ENCODE results near the gene DNAH10.

DNAH10 gene

DNA sequence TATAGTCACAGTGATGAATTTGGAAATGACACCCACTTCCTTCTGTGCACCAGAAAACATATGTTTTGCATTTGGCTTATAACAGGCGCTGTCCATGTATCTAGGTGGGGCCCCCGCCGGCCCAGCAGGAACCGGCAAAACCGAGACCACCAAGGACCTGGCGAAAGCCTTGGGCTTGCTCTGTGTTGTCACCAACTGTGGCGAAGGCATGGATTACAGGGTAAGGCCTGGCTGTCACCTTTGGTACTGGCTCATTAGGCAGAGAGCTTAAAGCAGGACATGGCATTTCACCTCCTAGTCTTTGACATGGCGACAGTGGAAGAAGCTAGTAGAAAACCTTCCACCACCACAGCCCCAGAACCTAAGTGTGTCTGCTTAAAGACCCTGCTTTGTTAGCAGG lies 85.8 kb downstream of the DNAH10 start:
- DNase-seq = no peak

DNA sequence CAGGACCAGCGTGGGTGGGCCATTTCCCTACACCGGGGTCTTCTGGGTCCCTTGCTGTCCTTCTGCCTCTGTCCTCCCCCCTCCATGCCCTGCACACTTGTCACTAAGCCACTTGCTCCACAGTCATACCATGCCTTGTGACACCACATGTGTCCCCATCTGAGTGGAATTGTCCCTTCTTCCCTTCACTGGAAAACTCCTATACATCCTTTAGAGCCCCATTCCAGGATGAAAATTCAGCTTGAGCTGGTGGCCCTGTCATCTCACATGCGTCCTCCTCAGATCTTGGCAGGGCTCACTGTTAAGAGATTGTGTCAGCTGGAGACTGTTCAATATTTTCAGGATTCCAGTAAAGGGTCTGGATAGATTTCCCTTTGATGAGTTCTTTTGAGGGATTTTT lies 87.4 kb downstream of the DNAH10 start:
- DNase-seq = no peak

DNA sequence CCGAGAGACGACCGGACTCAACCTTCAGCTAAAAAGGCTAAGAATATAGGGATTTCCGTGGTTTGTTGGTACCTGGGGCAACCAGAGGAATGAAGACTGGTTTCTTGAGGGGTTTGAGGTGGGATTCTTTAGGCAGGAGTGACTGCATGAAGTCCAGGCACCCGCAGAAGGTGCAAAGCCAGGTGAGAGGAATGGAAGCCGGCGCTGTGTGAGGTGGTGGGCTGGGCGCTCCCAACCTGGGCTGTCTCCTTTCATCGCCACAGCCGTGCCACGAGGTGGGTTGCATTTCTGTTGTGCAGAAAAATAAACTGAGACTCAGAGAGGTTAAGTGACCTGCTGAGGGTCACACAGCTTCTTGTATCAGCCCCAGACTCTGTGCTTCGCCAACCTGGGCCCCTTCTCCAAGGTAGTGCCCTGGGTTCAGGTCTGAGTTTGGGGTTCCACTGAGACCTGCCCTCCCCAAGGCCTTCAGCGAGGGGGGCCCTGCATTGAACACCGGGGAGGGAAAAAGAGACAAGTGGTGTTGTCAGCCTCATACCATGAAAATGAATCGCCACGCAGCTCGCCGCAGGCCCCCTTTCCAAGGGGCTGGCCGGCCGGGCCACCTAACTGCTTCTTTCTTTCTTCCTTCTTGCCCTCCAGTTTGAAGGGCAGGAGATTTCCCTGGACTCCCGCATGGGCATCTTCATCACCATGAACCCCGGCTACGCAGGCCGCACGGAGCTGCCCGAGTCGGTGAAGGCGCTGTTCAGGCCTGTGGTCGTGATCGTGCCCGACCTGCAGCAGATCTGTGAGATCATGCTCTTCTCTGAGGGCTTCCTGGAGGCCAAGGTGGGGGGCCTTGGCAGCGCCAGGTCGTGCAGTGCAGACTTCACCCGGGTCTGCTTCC lies 88.4 kb downstream of the DNAH10 start:
- no peak for DNase-seq

DNA sequence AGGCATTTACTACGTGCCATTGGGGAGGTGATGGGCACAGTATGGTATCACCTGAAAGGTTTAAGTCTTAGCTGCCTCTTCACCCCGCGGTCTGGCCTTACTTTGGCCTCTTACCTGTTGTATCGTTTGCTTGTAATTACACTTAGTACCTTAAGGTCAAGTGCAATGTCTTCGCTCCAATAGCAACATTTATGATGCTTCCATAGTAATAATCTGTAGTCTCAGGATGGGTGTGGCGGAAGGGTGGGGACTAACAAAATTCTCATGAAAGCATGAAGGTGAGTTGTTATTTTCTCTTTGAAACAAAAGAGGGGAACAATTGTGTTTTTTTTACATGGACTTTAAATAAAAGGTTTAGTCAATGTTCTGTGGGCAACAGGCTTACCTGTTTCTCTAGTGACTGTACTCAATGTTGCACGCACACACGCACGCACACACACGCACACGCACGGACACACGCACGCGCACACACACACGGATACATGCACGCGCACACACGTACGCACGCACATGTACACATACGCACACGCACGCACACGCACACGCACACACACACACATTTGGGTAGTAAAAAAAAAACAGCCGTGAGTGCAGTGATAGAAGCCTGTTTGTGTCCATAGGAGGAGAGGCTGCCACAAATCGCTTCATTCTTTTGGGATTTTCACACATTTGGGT lies 91.4 kb downstream of the DNAH10 start:
- DNase-seq = no peak

DNA sequence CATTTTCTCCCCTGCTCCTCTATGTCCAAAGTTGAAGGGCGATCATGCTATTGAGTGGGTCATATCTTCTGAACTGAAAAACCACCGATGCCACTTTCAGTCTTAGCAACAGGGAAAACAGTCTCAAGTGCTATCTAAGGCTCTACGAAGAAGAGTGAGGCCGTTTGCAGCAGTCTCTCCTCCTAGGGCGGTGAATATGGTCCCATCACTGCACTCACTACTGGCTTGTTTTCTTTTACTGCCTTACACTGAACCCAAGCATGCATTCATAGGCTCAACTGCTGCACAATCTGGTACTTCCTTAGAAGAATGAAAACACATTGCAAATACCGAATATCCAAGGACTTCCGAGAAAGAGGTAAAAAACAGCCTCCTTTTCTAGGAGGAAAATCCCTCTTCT lies 92.1 kb downstream of the DNAH10 start:
- no peak for DNase-seq

DNA sequence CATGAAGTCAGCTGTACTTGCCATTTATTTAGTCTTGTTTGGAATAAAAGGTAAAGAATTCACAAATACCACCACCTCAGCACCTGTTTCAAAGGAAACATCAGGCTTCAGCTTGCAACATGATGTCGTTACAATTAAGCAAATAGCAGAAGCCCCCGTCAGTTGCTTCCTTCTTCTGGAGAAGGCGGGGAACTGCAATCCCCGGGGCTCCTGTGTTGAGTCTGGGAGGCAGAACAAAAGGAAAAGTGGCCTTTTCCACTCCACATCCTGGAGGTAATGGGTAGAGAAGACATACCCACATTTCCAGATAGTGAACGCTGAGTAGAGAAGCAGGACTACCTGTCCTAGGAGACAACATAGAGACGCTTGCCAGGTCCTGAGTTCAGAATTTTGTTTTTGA lies 92.8 kb downstream of the DNAH10 start:
- DNase-seq = no peak

DNA sequence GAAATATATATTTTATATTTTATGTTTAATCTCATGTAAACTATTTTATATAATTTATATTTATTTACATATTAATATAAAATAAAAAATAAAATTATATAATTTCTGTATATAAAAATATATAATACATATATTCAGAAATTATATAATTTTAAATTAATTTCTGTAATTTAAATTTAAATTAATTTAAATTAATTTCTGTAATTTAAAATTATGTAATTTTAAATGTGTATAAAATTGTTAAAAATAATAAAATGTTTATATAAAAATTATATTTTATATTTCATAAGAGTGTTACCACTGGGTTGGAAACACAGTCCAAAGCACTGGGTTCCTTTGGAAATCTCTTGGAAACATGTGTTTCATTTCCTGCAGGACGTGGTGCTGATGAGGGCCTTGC lies 94.6 kb downstream of the DNAH10 start:
- DNase-seq = no peak

DNA sequence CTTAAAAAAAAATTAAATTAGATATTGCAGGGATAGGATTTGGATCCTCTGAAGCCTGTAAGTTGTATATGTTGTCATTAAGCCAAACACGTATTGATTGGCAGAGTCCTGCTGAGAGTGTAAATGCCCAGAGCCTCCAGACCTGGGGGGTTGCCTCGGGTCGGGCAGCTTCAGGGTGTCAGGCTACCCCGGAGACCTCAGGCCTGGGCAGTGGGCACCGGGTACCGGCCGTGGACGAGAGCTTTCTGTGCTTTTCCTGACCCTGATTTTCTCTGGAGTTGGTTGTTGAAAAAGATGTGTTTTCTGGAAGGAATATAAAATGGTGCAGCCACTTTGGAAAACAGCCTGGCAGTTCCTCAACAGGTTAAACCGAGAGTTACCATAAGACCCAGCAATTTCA lies 96.1 kb downstream of the DNAH10 start:
- no peak for DNase-seq

DNA sequence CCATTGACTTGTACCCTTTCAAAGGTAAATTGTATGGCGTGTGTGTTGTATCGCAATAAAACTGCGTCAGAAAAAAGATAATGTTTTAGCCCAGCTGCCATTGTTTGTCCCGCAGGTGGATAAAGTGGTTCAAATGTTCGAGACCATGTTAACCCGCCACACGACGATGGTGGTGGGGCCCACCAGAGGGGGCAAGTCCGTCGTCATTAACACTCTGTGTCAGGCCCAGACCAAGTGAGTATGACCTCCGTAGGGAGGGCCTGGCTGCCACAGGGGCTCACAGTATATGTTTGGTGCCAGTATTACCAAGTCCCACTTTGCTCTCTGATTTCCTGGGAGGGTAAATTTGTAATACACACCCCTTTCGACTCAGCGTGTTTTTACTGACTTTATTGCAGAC lies 96.9 kb downstream of the DNAH10 start:
- no peak for DNase-seq

DNA sequence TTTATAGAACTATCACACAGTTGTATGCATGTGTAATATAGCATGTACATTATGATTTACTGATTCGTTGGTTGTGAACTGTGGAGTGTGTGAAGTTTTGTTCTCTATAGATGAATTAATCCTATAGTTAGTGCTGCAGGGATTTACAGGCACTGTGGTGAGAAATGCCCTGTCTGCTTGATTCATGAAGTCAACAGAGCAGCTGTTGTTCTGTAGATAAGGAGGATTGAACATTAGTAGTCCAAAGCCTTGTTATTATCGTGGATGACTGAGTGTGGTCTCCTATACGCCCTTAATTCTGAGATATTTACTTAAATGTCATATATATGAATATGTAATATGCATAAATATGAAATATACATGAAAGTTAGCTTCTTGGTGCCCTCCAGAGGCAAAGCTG lies 98.3 kb downstream of the DNAH10 start:
- no peak for DNase-seq

DNA sequence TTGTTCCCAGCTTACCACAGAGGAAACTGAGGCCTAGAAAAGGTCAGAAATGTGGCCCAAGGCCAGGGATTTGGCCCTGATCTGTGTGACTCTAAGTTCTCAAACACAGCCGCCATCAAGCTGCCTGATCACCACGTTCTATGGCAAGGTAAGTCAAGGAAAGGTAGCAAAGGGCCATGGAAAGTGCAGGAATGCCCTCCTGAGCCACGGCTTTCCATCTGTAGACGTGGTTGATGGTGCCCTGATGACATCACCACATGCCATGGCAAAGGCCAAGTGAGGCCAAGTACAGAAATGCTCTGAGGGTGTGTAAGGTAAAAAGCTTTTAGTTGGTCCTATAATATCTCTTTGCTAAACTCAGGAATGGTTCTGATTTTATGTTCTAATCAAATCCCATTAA lies 99.3 kb downstream of the DNAH10 start:
- no peak for DNase-seq

DNA sequence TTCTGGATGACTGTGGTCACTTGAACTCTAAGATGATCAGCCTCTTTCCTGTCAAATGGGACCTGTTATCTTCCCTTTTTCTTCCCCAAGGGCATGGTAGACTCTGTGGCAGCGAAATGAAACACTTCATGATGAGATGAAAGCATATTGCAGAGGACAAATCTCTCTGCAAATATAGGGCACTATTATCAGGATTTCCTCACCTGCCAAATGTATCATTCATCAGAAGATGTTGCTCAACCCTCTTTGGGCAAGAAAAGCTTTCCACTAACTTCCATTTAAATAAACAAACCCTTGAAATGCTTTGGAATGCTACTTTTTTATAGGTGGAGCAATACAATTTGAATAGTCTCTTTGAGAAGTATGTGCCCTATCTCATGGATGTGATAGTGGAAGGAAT lies 105.0 kb downstream of the DNAH10 start:
- DNase-seq = no peak

DNA sequence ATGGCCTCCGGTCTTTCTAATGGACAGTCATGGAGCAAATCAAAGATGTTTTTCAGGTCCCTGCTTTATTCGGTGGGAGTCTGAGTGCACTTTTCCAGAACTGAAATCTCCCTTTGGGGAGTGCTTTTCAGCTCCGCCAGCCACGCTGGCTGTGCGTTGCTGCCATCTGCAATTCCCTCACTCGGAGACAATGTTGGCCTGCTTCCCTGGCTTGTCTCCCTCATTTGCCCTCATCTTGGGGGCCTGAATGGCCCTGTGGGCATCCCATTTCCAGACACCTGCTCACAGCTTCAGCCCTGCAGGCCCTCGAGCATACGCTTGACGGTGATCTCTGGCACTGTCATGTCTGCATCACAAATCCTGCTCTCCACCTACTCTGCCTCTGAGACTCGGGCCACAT lies 106.7 kb downstream of the DNAH10 start:
- no peak for DNase-seq

DNA sequence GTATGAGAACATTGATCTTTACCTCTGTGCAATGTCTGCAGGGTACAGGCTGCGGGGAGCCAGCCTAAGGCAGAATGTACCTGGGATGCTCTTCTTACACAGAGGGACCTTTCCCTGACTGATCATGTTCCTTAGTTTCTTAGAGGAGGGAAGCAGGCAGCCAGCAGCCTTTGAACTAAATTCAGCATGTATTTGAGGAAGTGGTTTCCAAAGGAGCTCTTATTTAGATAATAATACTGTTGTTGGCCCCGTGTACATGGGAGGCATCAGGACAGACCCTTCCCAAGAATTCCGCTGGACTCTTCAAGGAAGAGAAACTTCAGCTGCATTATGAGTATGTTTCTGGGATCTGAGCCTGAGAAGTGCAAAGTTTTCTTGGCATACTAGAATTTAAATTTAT lies 111.7 kb downstream of the DNAH10 start:
- no peak for DNase-seq

DNA sequence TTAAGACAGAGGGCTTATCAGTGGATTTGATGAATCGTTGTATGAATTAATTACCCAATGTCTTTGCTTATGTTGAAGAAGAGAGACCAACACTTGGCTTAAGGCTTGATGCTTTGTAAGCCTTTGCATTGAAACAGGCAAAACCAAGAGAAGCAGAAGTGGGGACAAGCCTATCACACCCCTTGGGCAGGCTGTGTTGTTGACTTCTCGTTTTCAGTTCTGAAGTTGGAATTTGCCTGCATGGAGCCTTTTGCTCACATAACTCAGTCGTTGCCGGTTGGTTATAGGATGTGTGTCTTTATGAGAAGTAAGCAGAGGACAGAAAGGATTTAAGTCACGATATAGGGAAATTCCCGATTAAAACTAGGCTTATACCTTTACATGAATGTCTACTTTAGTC lies 115.9 kb downstream of the DNAH10 start:
- DNase-seq = no peak

DNA sequence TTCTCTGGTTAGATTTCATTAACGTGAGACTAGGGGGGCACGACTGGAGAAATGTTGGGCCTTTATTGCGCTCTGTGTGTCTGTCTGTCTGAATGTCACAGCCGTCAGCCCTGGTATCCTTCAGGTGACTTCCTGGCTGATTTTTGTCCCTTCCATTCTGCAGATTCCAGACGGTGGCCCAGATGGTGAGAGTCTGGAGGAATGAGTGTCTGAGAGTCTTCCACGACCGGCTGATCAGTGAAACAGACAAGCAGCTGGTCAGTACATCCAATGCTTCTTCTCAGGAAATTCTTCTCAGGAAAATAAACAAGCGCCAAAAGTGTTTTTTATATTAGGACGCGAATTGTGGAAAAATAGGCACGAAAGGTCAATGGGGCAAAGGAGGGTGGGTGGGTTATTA lies 117.0 kb downstream of the DNAH10 start:
- no peak for DNase-seq

DNA sequence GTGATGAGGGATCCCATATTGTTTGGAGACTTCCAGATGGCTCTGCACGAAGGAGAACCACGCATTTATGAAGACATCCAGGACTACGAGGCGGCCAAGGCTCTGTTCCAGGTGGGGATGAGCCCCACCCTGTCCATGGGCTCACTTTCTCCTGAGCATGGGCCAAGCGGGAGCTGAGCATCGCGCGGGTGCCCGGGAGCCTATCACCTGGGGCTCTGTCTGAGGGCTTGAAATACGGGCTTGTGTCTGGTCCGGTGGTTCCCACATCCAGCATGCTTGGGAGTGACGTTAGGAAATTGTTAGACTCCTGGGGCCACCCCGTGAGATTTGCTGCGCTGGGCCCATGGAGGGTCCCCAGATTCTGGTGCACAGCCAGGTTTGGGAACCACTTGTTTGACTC lies 117.6 kb downstream of the DNAH10 start:
- DNase-seq = no peak

DNA sequence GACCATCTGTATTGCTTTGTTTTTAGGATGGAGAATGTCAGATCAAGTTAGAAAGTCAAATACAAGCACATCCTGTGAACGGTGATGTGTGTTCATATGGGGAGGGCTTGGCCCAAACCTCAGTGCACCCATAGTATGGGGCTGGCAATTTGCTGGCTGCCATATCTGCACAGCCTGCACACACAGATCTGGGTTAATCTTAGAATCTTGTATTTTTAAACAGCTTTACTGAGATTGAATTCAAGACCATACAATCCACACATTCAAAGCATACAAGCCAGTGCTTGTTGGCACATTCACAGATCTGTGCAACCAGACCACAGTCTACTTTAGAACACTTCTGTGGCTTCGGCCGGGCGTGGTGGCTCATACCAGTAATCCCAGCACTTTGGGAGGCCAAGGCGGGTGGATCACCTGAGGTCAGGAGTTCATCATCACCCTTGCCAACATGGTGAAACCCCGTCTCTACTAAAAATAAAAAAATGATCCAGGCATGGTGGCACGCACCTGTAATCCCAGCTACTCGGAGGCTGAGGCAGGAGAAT lies 120.1 kb downstream of the DNAH10 start:
- DNase-seq = no peak

DNA sequence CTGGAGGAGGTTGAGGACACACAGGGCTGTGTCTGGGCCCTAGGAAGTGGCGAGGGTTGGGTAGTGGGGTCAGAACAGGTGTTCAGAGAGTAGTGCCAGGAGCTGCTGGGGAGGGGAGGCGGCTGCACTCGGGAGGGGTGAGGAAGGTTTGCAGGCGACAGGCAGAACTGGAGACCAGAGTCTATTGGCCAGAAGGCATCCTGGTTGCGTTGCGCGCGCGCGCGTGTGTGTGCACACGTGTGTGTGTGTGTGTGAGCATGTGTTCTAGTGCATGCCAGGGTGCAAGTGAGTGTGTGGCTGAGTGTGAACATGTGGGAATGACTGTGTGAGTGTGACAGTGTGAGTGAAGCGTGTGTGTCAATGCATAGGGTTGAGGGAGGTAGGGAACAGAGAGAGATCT lies 124.2 kb downstream of the DNAH10 start:
- DNase-seq = no peak

DNA sequence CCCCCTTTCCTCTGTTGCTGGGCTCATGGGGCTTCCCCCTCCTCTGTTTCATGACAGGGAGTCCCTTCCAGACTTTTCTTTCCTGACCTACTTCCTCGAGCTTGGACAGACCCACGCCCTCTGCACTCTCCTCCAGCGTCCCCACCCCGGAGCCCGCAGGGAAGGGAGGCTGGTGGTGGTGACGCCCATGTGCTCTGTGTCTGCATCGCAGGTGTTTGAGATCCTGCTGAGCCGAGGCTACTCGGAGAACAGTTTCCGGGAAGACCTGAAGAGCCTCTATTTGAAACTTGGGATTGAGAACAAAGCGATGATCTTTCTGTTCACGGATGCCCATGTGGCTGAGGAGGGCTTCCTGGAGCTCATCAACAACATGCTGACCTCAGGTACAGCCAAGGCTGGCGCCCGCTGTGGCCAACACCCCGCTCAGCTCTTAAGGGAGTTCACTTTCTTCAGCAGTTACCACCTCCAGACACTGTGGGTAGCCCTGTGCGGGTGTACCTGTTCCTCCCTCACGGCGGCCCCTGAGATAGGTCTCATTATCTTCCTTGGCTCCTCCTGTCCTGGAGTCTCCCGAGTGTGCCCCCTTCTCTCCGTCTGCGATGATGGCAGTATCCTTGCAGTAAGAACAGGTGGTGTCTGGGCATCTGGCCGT lies 125.0 kb downstream of the DNAH10 start:
- DNase-seq = no peak

DNA sequence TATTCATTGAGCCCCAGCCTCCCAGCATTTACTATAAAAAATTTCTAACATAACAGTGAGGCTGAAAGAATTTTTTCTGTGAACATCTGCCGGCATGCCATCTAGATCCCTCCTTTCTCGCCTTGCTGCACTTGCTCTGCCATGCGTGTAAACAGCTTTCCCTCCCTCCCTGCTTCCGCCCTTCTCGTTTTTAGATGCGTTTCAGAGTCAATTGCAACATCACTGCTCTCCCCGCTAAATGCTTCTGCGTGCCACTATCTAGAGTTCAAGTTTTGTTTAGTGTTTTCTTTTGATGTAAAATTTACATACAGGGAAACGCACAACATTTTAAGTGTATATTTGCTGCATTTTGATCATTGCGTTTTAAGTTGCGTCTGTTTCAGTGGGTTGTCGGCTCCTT lies 126.9 kb downstream of the DNAH10 start:
- no peak for DNase-seq

DNA sequence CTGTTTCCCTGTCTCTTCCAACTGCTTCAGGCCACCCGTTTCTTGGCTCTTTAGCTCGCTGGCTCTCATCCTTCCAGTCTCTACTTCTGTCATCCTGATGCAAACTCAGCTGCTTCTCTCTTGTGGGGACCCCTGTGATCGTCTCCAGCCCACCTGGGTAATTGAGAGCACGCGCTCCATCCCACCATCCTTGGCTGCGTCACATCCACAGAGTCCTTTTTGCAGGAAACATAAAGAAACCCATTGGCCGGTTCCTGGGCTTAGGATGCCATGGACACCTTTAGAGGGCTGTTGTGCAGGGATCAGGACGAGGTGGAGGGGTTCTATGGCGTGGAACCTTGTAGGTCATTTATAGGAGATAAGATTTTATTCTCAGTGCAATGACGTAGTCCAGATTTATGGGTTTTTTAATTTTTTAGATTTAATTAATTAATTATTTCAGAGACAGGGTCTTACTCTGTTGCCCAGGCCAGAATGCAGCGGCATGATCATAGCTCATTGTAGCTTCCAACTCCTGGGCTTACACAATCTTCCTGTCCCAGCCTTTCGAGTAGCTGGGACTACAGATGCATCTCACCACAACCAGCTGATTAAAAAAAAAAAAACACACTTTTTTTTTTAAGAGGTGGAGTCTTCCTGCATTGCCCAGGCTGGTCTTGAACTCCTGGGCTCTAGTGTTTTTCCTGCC lies 127.9 kb downstream of the DNAH10 start:
- no peak for DNase-seq

DNA sequence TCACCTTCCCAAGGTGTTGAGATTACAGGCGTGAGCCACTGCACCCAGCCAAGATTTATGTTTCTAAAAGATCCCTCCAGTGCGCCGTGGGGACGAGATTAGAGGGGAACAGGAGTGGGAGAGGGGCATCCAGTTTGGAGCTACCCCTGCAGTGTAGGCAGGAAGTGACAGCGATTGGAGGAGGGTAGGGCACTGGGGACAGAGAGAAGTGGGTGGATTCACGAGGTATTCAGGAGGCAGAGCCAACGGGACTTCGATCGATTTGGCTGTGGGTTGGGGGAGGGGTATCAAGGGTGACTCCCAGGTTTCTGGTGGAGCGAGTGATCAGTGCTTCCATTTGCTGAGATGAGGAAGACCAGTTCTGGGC lies 128.4 kb downstream of the DNAH10 start:
- no peak for DNase-seq

Data from NCI-H345 (cell line).